GM21390 (cell line): ENCODE results near the gene IPO9.
A peak's percentile ranks its signal among the peaks of the same experiment; 100 is the strongest.

Experiments used
- ATAC-seq: cut with Tn5 transposase; IDR thresholded peaks from one replicate; pipeline ENCODE4 v1.9.1; 2021; ENCODE audit not compliant: unreplicated experiment

Gene IPO9

DNA sequence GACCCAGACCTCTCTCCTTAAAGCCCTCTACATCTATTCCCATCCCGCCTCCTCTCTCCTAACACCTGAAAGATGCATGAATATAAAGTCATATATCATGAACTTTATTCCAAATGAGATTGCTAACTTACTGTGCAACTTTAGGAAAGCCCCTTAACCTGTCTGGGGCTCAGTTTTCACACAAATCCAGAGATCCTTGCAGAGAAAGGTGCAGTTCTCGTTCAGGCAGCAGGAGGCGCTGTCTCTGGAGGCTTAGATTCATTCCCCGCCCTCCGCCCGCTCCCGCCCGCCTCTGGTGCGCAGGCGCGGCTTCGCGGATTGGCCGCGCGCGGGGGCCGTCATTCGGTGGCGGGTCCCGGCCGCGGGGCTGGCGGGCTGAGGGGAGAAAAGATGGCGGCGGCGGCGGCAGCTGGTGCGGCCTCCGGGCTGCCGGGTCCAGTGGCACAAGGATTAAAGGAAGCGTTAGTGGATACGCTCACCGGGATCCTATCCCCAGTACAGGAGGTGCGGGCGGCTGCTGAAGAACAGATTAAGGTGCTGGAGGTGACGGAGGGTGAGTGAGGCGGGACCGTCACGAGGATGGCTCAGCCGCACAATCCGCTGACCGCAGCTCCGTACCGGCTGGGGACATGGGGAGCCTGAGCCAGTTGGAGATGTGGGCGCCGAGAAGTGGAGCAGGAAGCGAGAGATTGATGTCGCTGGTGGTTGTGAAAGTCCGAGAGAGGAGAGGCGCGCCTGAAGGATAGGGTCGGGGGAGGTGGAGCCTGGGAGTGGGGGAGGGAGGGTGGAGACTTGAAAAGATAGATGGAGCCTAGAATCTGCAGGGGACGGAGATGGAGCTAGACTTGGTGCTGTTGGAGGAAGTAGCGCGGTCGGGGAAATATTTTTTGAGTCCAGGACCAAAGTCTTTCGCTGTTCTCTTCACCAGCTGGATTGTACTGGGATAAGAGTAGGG lies at the start of gene IPO9:
Gene IPO9, plus strand, starts transcription at position 338 of the 955 bp plus-strand sequence. Its CDS starts 53 bp downstream, at position 391.
- ATAC-seq, result peak; percentile 85

DNA sequence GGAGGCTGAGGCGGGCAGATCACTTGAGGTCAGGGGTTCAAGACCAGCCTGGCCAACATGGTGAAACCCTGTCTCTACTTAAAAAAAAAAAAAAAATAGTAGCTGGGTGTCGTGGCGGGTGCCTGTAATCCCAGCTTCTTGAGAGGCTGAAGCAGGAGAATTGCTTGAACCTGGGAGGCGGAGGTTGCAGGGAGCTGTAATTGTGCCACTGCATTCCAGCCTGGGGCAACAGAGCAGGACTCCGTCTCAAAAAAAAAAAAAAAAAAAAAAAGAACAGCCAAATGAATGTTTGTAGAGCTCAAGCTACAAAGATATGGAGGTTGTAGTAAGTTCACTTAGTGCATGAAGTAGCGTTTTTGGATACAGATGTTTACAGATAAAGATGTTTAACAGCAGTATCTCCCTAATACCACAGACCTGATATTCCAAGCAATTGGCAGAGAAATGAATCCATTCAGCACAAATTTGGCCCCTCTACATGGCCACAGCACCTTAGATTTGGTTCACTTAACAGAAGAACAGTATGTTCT lies 49.5 kb upstream of the IPO9 start:
- ATAC-seq, result no peak

GRCh38 chr1:201780952-201781351 lies 48.0 kb upstream of the IPO9 start:
- ATAC-seq, result no peak

- no peak for ATAC-seq
These were observed 47.5 kb upstream of the IPO9 start for GRCh38 chr1:201781437-201781836.

DNA sequence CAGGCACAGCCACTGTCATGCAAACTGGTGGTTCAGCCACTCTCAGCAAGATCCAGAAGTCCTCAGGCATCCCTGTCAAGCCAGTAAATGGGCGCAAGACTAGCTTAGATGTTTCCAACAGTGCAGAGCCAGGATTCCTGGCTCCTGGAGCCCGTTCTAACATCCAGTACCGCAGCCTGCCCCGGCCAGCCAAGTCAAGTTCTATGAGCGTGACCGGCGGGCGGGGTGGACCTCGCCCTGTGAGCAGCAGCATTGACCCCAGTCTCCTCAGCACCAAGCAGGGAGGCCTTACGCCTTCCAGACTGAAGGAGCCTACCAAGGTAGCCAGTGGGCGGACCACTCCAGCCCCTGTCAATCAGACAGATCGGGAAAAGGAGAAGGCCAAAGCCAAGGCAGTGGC lies 46.6 kb upstream of the IPO9 start:
- ATAC-seq, result no peak

- no peak for ATAC-seq
These were observed 45.9 kb upstream of the IPO9 start for GRCh38 chr1:201783058-201783457.

GRCh38 chr1:201783572-201783971 lies 45.4 kb upstream of the IPO9 start:
- ATAC-seq, result no peak

- ATAC-seq, result no peak
These were observed 43.7 kb upstream of the IPO9 start for GRCh38 chr1:201785291-201785690.

DNA sequence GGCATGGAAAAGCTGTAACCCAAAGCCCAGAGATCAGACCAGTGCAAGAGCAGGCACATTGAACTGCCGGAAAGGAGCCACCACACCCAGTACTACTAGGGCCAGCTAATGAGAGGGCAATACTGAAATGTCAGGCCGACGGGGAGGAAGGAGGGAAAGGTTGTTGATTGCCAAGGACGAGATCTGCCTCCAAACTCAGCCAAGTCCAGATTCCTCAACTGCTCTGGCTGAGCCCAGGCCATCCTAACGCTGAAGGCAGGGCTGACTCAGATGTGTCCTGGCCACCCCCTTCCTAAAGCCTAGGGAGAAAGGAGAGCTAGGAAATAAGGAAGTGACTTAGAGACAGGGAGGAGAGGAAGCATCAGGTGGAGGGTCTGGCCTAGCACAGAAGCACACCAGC lies 42.1 kb upstream of the IPO9 start:
- ATAC-seq, result no peak

DNA sequence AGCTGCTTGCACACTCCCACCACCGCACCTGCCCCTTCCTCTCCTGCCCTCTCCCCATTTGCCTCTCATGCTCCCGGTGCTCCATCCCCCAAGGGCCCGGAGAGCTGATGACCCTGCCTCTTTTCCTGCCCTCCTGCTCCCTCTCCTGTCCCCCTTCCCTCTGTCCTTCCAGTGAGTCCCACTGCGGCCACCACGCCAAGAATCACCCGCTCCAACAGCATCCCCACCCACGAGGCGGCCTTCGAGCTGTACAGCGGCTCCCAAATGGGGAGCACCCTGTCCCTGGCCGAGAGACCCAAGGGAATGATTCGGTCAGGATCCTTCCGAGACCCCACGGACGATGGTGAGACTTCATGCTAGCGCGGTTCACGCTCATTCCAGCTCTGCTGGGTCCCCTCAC lies 40.7 kb upstream of the IPO9 start:
- no peak for ATAC-seq

DNA sequence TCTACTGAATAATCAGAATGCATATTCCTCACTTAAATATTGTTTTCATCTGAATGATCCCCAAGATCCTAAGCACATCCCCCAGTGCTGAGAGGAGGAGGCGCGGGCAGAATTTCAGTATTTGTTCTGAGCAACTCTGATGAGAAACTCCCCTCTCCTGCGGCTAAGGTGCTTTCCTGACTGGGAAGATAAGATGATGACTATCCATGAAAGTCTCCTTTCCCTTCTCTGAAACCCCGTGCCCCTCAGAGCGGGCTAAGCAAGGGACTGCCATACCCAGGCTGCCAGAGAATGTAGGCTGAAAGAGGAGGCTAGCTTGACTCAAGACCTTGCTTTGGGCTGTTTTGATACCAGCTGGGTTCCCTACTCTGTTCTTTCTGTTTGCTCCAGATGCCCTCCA lies 39.7 kb upstream of the IPO9 start:
- ATAC-seq, result no peak

- no peak for ATAC-seq
These were observed 38.7 kb upstream of the IPO9 start for GRCh38 chr1:201790261-201790660.

- ATAC-seq, result no peak
These were observed 37.7 kb upstream of the IPO9 start for GRCh38 chr1:201791051-201791778.

DNA sequence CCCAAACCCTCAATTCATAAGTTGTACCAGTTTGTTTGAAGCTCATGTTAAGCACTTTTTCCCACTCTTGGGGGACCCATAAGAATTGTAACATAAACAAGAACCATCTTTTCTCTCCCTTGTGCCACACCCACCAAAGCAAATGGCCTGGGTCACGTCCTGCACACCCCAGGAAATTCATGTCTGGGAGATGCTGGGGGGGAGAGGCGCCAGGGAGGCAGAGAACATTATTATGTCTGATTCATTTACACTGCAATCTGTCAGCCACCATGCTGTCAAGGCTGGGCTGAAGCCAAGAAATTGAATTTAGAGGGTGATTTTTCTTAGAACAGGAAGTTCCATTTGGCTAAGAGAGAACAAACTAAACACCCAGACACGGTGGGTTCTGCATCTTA lies 37.2 kb upstream of the IPO9 start:
- ATAC-seq, result no peak

- no peak for ATAC-seq
These were observed 36.2 kb upstream of the IPO9 start for GRCh38 chr1:201792534-201793305.

DNA sequence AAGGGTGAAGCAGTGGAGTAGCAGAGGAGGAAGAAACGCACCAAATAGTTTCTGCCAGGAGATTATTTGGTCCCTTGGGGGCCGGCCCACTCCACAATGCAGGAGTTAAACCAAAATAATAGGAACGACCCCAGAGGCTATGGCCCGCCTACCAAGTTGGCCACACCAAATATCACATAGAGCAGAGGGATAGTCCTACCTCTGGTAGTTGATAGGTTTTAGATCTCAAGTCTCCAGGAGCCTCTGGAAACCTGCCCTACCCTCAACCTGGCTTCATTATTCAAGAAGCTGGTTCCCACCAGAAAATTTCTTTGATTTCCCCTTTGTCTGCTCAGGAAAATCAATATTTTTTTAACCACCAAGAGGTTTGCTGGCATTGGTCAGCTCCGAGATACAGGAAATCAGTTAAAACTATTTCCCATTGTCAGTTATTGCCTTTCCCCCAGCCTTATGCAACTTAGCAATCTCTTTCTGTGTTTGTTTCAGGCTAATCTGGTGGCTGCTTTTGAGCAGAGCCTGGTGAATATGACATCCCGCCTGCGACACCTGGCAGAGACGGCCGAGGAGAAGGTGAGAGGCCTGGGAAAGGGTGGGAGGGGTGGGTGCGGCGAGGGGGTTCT lies 35.5 kb upstream of the IPO9 start:
- no peak for ATAC-seq

GRCh38 chr1:201795066-201795465 lies 33.9 kb upstream of the IPO9 start:
- ATAC-seq, result no peak

GRCh38 chr1:201800246-201800645 lies 28.7 kb upstream of the IPO9 start:
- ATAC-seq, result no peak

GRCh38 chr1:201806801-201807200 lies 22.2 kb upstream of the IPO9 start:
- no peak for ATAC-seq

- ATAC-seq, result no peak
These were observed 20.9 kb upstream of the IPO9 start for GRCh38 chr1:201807958-201808632.
